H1 (cell line): ENCODE results near the gene HDAC7. TPM values are rescaled to one million over a fixed set of nuclear protein-coding genes. Genes with fewer than 3 reads are reported as not detected.

Source experiments
- CTCF ChIA-PET: fragments of 300-600 bp; sonication (Branson Sonifier 250); formaldehyde crosslinking; loops from one replicate; lab custom pipeline; 2021; ENCODE audit not compliant: partially characterized antibody; lab: Charles Lee
- POLR2A ChIA-PET: fragments of 300-600 bp; sonication (Branson Sonifier 250); formaldehyde crosslinking; loops from one replicate; lab custom pipeline; 2021; ENCODE audit warnings: inconsistent platforms; ENCODE audit not compliant: partially characterized antibody; lab: Charles Lee
- DNase-seq, 2 experiments: peaks; one replicate each; pipeline versions ENCODE4 v3.0.0 to v3.0.0-alpha.2; 2010 to 2022; ENCODE audit warnings: low spot score in 2 of 2, low read depth in 1 of 2, mixed read lengths in 1 of 2
- FAIRE-seq: peaks from 2 replicates; lab custom pipeline; 2011; peaks lifted over from hg19 to GRCh38; lab: Jason Lieb, UNC
- H2AFZ ChIP-seq: 2 replicates; pipeline ENCODE4 v1.8.1; 2012; ENCODE audit warnings: low read length, inconsistent platforms
- H2AK5ac ChIP-seq: 2 replicates; pipeline ENCODE4 v1.6.1; 2013; ENCODE audit warnings: low read depth, low read length
- H2BK120ac ChIP-seq: replicated peaks from 2 replicates; pipeline ENCODE3; 2013; ENCODE audit warnings: low read depth, low read length, inconsistent platforms
- H2BK12ac ChIP-seq: 2 replicates; pipeline ENCODE4 v1.6.1; 2013; ENCODE audit warnings: low read depth, low read length
- H2BK15ac ChIP-seq: 2 replicates; pipeline ENCODE4 v1.6.1; 2013; ENCODE audit warnings: low read length
- H2BK20ac ChIP-seq: 2 replicates; pipeline ENCODE4 v1.6.1; 2013; ENCODE audit warnings: low read length
- H2BK5ac ChIP-seq: 2 replicates; pipeline ENCODE4 v1.6.1; 2013; ENCODE audit warnings: low read depth, low read length
- H3K14ac ChIP-seq: 2 replicates; pipeline ENCODE4 v1.6.1; 2013; ENCODE audit warnings: inconsistent platforms; ENCODE audit not compliant: insufficient read length
- H3K18ac ChIP-seq: 2 replicates; pipeline ENCODE4 v1.6.1; 2013; ENCODE audit warnings: low read length; ENCODE audit errors: extremely low read depth
- H3K23ac ChIP-seq: 2 replicates; pipeline ENCODE4 v1.6.1; 2013; ENCODE audit warnings: inconsistent platforms; ENCODE audit not compliant: insufficient read length
- H3K23me2 ChIP-seq: 2 replicates; pipeline ENCODE4 v1.6.1; 2013; ENCODE audit warnings: low read depth, low read length
- H3K27ac ChIP-seq: 2 replicates; pipeline ENCODE4 v1.6.1; 2011; ENCODE audit warnings: low read depth, low read length, inconsistent platforms
- H3K27me3 ChIP-seq, 4 experiments: replicated peaks in 1 of 4; 1 replicate in 1 of 4; 2 replicates in 3 of 4; pipeline versions ENCODE4 v1.6.1 to v1.8.1; 2011 to 2013; ENCODE audit warnings: low read length in 3 of 4, mild to moderate bottlenecking in 3 of 4, inconsistent platforms in 2 of 4, mixed read lengths in 2 of 4, moderate library complexity in 1 of 4; ENCODE audit not compliant: control insufficient read depth in 3 of 4, insufficient read depth in 3 of 4; ENCODE audit errors: extremely low read depth in 1 of 4
- H3K36me3 ChIP-seq, 4 experiments: 2 replicates each; pipeline versions ENCODE4 v1.6.1 to v1.8.1; 2011 to 2013; ENCODE audit warnings: mild to moderate bottlenecking in 4 of 4, low read length in 3 of 4, moderate library complexity in 2 of 4, control low read depth in 1 of 4, inconsistent platforms in 1 of 4; ENCODE audit not compliant: insufficient read depth in 4 of 4, control insufficient read depth in 2 of 4
- H3K4ac ChIP-seq: replicated peaks from 2 replicates; pipeline ENCODE3; 2013; ENCODE audit warnings: low read length, low read depth, mixed read lengths, inconsistent platforms; ENCODE audit not compliant: insufficient read length
- H3K4me1 ChIP-seq, 4 experiments: replicated peaks in 1 of 4; 1 replicate in 1 of 4; 2 replicates in 3 of 4; pipeline versions ENCODE4 v1.6.1 to v1.8.1; 2011 to 2013; ENCODE audit warnings: low read length in 3 of 4, inconsistent platforms in 2 of 4, mixed read lengths in 1 of 4; ENCODE audit not compliant: insufficient read depth in 4 of 4, control insufficient read depth in 3 of 4
- H3K4me2 ChIP-seq, 2 experiments: 2 replicates each; pipeline versions ENCODE4 v1.6.1 to v1.8.1; 2011 to 2013; ENCODE audit warnings: low read depth in 2 of 2, low read length in 2 of 2, control low read depth in 1 of 2, inconsistent platforms in 1 of 2, mild to moderate bottlenecking in 1 of 2; ENCODE audit not compliant: insufficient read depth in 1 of 2
- H3K4me3 ChIP-seq, 4 experiments: fragments of 200-600, 300-600 bp in 1 of 4; sonication (generic), shearing (Covaris generic), sonication (Bioruptor Twin) in 1 of 4; 2 replicates each; pipeline versions ENCODE4 v1.5.1 to v1.8.1; 2011 to 2016; ENCODE audit warnings: low read length in 4 of 4, low read depth in 3 of 4, control low read depth in 2 of 4, inconsistent platforms in 2 of 4, mild to moderate bottlenecking in 2 of 4, mixed read lengths in 1 of 4, moderate library complexity in 1 of 4; ENCODE audit not compliant: insufficient read depth in 2 of 4; ENCODE audit errors: extremely low read depth in 1 of 4
- H3K56ac ChIP-seq: replicated peaks from 2 replicates; pipeline ENCODE3; 2013; ENCODE audit warnings: low read depth, mild to moderate bottlenecking, mixed read lengths, low read length, inconsistent platforms; ENCODE audit not compliant: insufficient read length
- H3K79me1 ChIP-seq: 2 replicates; pipeline ENCODE4 v1.6.1; 2013; ENCODE audit warnings: low read depth, low read length, control low read depth
- H3K79me2 ChIP-seq, 2 experiments: 2 replicates each; pipeline versions ENCODE4 v1.6.1 to v1.8.1; 2012 to 2013; ENCODE audit warnings: low read length in 2 of 2, mild to moderate bottlenecking in 2 of 2, inconsistent platforms in 1 of 2; ENCODE audit not compliant: insufficient read depth in 2 of 2, control insufficient read depth in 1 of 2
- H3K9ac ChIP-seq, 4 experiments: replicated peaks in 1 of 4; 1 replicate in 1 of 4; 2 replicates in 3 of 4; pipeline versions ENCODE4 v1.6.1 to v1.8.1; 2011 to 2013; ENCODE audit warnings: low read depth in 3 of 4, low read length in 3 of 4, control low read depth in 2 of 4, mild to moderate bottlenecking in 2 of 4, moderate library complexity in 2 of 4, inconsistent platforms in 1 of 4; ENCODE audit errors: extremely low read depth in 1 of 4
- H3K9me3 ChIP-seq, 2 experiments: 2 replicates each; pipeline versions ENCODE4 v1.6.1 to v1.8.1; 2012 to 2013; ENCODE audit warnings: mild to moderate bottlenecking in 2 of 2, moderate library complexity in 2 of 2, control low read depth in 1 of 2, inconsistent platforms in 1 of 2, low read depth in 1 of 2, low read length in 1 of 2, mixed read lengths in 1 of 2; ENCODE audit not compliant: insufficient read depth in 2 of 2
- H4K20me1 ChIP-seq, 2 experiments: replicated peaks in 1 of 2; 2 replicates each; pipeline versions ENCODE3 to v1.8.1; 2011 to 2013; ENCODE audit warnings: inconsistent platforms in 2 of 2, low read length in 2 of 2, mild to moderate bottlenecking in 1 of 2; ENCODE audit not compliant: insufficient read depth in 2 of 2, control insufficient read depth in 1 of 2
- H4K5ac ChIP-seq: 2 replicates; pipeline ENCODE4 v1.6.1; 2013; ENCODE audit warnings: low read length, low read depth, mixed read lengths, inconsistent platforms; ENCODE audit not compliant: insufficient read length
- H4K8ac ChIP-seq: 2 replicates; pipeline ENCODE4 v1.8.0; 2013; ENCODE audit warnings: mild to moderate bottlenecking, moderate library complexity, low read length, inconsistent platforms; ENCODE audit not compliant: insufficient read depth; ENCODE audit errors: extremely low read depth
- H4K91ac ChIP-seq: replicated peaks from 2 replicates; pipeline ENCODE3; 2013; ENCODE audit warnings: low read length, mixed read lengths, inconsistent platforms; ENCODE audit not compliant: insufficient read length
- PHF8 ChIP-seq: fragments of 200-600 bp; sonication (generic); conservative IDR thresholded peaks from 2 replicates; pipeline ENCODE4 v1.7.1; 2012; ENCODE audit warnings: low read depth, mild to moderate bottlenecking, inconsistent platforms, low read length, moderate library complexity
- POU5F1 ChIP-seq: IDR thresholded peaks from 2 replicates; pipeline ENCODE4 v1.6.1; 2011; ENCODE audit warnings: low read depth, mild to moderate bottlenecking, low read length, moderate library complexity
- RBBP5 ChIP-seq: IDR thresholded peaks from 2 replicates; pipeline ENCODE4 v1.7.1; 2012; ENCODE audit warnings: low read depth, mild to moderate bottlenecking, inconsistent platforms, low read length, moderate library complexity, borderline replicate concordance
- WGBS, 2 experiments: shearing (Covaris generic) in 1 of 2; methylation state at CpG; one replicate each; pipeline versions ENCODE4 v1.1.6 to v1.1.7; 2013 to 2015; ENCODE audit warnings: low lambda C conversion rate in 2 of 2, mixed read lengths in 2 of 2, inconsistent platforms in 1 of 2, low coverage in 1 of 2, missing lambda C conversion rate in 1 of 2; ENCODE audit not compliant: insufficient replicate concordance in 2 of 2, insufficient coverage in 1 of 2, insufficient read length in 1 of 2; ENCODE audit errors: extremely low coverage in 1 of 2, missing lambda C conversion rate in 1 of 2; 5-methylcytosine and 5-hydroxymethylcytosine counted together
- polyA plus RNA-seq, 7 experiments: library from polyadenylated mRNA; depleted of rRNA in 3 of 7; stranded (reverse) in 5 of 7; unstranded in 2 of 7; fragments of >200 nt in 5 of 7; fragments of 200-250 nt in 2 of 7; gene quantifications; 1 replicate in 5 of 7; 2 replicates in 1 of 7; 4 replicates in 1 of 7; pipeline versions ENCODE4 v1.2.1 to v1.2.3, GENCODE V29; 2011 to 2013; ENCODE audit warnings: missing spikeins in 2 of 7, mixed read lengths in 2 of 7
- total RNA-seq: library from RNA; stranded (reverse); fragmentation: NEBNext Ultra II Directional; extraction: Animal tissue kit (Norgen Biotek cat#: 25700); gene quantifications from 2 replicates; pipeline ENCODE4 v1.2.1, GENCODE V29; 2021

Gene HDAC7
- total and polyA plus RNA-seq, 2 of the 8 experiments (the other 6 are each of a cell fraction or from before 2014, with no cell fraction given), result 25.5 to 84.9 TPM

DNA sequence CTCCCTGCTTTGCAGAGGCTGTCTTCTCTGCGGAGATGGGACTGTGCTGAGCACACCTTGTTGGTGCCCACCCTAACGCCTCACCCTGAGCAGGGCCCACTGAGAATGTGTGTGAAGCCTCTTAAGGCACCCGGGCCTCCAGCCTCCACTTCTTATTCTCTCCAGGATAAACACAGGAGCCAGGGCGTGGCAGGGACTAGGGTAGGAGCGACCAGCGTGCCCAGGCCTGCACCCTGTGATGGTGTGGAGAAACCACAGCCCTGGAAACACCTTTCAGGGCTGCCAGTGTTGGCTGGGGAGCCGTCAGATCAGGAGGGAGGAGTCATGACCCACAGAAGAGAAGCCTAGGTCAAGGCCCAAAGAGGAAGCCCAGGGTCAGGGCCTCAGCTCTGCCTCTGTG is 43.8 kb upstream of the HDAC7 start:
- Histone ChIP-seq H4K20me1 (no peaks in the 10 kb centered on the region), H2BK5ac (no peak overlapping the region), H4K5ac (no peak overlapping the region), H2AK5ac (no peak overlapping the region), H4K91ac (no peak overlapping the region), H2BK120ac (no peak overlapping the region), H3K4me3 (no peak overlapping the region), H3K9ac (no peak overlapping the region), H3K36me3 (no peaks in the 10 kb centered on the region), H3K4me1 (no peaks in the 10 kb centered on the region), H3K4ac (no peak overlapping the region), H3K23ac (no peak overlapping the region), H3K23me2 (no peaks in the 10 kb centered on the region), H3K9me3 (no peaks in the 10 kb centered on the region), H4K8ac (no peak overlapping the region), H3K27me3 (no peaks in the 10 kb centered on the region), H3K18ac (no peak overlapping the region), H3K79me1 (no peaks in the 10 kb centered on the region), H2BK20ac (no peak overlapping the region), H3K79me2 (no peaks in the 10 kb centered on the region), H2AFZ (no peak overlapping the region), H2BK12ac (no peak overlapping the region), H3K4me2 (no peak overlapping the region), H3K56ac (no peak overlapping the region), H3K27ac (no peak overlapping the region), H2BK15ac (no peak overlapping the region), H3K14ac (no peak overlapping the region)
- CTCF ChIA-PET, result interaction anchor here (1.0 to 3.2 kb wide), 4 partner anchors 8 to 294 kb away, joined by 3 to 8 read pairs (median 5); partner anchors contain the start of genes ASB8 and RPAP3
- WGBS, 2 experiments, result 84% methylated on average over 7 of the region's 7 CpGs; no CpG with 5 or more reads in 1 of the 2 experiments
- DNase-seq (no peak), FAIRE-seq (no peak)
- POLR2A ChIA-PET, result interaction anchor here (1.2 kb wide), 1 partner anchor 83 kb away, joined by 4 read pairs; no protein-coding TSS in a partner anchor
- TF ChIP-seq RBBP5 (no peak), POU5F1 (no peak), PHF8 (no peak)
